Measurements from ENCODE around the gene RAPH1.

DNA sequence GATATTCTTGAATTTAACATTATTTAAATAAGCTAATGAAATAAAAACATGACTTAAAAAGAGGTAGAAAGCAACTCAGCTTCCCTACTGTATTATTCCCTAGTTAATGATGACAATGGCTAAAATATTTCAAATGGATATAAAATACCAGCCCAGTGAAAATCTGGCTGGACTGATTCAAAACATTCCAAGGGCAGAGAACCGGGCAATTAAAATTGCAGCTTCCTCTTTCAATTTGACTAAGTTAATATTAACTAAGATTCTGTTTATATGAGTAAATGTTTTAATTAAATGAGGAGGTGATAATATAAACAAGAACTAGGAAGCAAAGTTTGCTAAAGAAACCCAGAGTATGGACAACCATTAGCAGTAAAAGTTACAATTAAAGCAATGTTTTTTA, 65.6 kb downstream of the RAPH1 start:
- TF ChIP-seq, protein P1, sequence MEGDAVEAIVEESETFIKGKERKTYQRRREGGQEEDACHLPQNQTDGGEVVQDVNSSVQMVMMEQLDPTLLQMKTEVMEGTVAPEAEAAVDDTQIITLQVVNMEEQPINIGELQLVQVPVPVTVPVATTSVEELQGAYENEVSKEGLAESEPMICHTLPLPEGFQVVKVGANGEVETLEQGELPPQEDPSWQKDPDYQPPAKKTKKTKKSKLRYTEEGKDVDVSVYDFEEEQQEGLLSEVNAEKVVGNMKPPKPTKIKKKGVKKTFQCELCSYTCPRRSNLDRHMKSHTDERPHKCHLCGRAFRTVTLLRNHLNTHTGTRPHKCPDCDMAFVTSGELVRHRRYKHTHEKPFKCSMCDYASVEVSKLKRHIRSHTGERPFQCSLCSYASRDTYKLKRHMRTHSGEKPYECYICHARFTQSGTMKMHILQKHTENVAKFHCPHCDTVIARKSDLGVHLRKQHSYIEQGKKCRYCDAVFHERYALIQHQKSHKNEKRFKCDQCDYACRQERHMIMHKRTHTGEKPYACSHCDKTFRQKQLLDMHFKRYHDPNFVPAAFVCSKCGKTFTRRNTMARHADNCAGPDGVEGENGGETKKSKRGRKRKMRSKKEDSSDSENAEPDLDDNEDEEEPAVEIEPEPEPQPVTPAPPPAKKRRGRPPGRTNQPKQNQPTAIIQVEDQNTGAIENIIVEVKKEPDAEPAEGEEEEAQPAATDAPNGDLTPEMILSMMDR (conservative IDR thresholded peaks at IDR 0.05), result no peak
- no peak for TF ChIP-seq EZH2 (IDR thresholded peaks at IDR 0.05; ENCODE audit: low read depth)
